ENCODE measurements around the gene ATOH8.
A peak's percentile ranks its signal among the peaks of the same experiment; 100 is the strongest.

Gene ATOH8

DNA sequence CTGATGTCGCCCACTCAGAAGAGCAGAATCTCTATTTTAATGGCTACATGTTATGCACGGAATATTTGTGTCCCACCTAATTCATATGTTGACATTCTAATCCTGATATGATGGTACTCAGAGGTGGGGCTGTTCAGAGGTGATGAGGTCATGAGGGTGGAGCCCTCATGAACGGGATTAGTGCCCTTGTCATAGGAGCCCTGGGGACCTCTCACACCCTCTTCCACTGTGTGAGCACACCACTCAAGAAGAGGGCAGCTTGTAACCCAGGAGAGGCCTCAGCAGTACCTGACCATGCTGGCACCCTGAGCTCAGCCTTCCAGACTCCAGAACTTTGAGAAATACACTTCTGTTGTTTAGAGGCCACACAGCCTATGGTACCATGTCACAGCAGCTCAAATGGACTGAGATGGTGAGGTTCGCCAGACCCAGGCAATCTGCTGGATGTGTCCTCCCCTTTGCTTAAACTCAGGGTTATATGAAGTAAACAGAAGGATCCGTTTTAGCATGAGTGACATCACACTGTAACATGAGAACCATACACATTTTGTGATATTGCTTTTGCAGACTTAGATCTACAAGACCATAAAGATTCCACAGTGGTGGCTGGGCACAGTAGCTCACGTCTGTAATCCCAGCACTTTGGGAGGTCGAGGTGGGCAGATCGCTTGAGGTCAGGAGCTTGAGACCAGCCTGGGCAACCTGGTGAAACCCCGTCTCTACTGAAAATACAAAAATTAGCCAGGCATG lies 48.7 kb downstream of the ATOH8 start:
- no peak for DNase-seq (ENCODE audit: low spot score)

DNA sequence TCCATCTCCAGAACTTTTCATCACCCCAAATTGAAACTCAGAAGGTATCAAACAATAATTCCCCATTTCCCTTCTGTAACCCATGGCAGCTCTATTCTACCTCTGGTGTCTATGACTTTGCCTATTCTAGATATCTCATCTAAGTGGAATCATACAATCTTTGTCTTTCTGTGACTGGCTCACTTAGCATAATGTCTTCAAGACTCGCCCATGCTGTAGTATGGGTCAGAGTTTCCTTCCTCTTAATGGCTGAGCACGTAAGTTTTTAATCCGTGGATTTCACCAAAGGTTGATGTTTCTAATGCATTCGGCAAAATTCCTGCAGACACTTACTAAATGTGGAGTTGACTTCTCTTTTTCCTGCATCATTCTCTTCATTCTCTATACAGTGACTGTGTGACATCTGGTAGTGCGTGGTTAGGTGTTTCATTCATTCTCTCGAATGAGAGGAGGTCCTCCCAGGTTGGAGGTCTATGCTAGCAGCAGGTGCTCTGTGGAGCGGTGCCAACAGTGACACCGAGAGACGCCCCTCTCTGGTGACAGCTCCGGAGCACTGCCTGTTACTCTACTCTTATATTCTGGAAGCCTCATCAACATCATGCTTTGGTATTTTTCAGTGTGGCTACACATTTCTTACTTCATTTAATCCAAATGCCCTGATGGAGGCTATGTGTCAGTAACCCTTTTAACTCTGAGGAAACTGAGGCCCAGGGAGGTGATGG lies 50.1 kb downstream of the ATOH8 start:
- no peak for DNase-seq (ENCODE audit: low spot score)

DNA sequence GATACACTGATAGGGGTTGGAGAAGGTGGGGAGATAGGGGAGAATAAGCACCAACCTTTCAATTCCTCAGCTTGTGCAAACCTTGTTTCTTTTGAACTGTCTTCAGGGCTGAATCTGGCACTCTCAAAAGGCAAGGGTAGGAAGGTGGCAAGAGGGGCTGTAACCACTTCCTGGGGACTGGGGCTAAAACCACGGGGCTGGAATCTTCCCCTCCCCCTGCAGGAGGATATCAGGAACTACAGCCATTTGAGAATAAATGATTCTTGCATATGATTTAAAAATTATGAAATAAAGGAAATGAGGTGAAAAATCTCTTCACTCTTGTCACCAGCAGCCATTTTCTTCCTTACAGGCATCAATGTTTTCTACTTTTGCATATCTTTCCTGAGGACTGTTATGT lies 50.8 kb downstream of the ATOH8 start:
- DNase-seq (ENCODE audit: low spot score), result no peak

GRCh38 chr2:85806358-85807118 lies 52.7 kb downstream of the ATOH8 start:
- no peak for DNase-seq (ENCODE audit: low spot score)

- DNase-seq (ENCODE audit: low spot score), result no peak
These were observed 54.0 kb downstream of the ATOH8 start for GRCh38 chr2:85807756-85808155.

GRCh38 chr2:85810371-85811179 lies 56.8 kb downstream of the ATOH8 start:
- no peak for DNase-seq (ENCODE audit: low spot score)

- DNase-seq (ENCODE audit: low spot score), result no peak
These were observed 57.6 kb downstream of the ATOH8 start for GRCh38 chr2:85811180-85812093.

DNA sequence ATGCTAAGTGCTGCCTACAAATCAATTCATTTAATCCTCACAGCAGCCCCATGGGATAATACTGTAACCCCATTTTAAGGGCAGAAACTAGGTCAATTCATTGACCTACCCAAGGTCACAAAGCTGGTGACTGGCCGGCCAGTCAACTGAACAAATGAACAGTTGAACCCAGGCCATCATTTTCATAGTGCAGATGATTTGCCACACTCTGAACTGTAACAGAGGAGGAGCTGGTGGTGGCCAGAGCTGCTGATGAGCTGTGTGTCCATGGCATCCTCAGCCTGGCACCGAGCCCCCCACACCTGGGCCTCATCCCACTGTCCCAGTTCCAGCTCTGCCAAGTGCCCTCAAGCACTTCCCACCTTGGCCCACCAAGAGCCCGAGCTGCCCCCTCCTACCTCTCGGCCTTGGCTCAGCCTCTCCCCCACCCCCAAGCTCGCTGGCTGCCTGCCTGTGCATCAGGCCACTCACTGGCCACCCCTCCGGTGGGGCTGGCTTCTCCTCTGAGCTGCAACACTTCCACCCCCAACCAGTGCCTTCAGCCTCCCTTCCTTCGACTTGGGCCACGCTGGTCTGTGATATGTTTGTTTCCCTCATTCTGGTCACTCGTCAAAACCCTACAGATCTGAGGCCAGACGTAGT lies 58.4 kb downstream of the ATOH8 start:
- no peak for DNase-seq (ENCODE audit: low spot score)

GRCh38 chr2:85813211-85813981 lies 59.6 kb downstream of the ATOH8 start:
- DNase-seq (ENCODE audit: low spot score), result no peak

GRCh38 chr2:85813982-85814801 lies 60.4 kb downstream of the ATOH8 start:
- peak; percentile 92 for DNase-seq (ENCODE audit: low spot score)

GRCh38 chr2:85814802-85815550 lies 61.2 kb downstream of the ATOH8 start:
- DNase-seq (ENCODE audit: low spot score), result no peak

- DNase-seq (ENCODE audit: low spot score), result no peak
These were observed 66.2 kb downstream of the ATOH8 start for GRCh38 chr2:85819811-85820510.

DNA sequence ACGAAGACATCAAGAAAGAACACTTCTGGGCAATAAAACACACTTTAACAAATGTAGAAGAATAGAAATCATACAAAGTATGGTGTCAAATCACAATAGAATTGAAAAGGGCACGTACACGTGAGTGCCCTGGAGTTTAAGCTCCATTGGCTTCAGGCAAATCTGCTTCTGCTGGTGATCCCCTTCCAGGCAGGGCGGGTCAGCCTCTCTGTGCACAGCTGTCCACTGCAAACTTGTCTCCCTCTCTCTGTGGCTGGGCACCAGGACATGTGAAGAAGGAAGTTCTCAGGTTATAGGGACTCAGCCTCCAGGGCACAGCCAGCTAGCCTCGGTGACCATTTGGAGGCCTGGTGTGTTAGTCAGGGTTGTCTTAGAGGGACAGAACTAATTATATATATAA lies 69.0 kb downstream of the ATOH8 start:
- DNase-seq (ENCODE audit: low spot score), result no peak

- no peak for DNase-seq (ENCODE audit: low spot score)
These were observed 70.2 kb downstream of the ATOH8 start for GRCh38 chr2:85823951-85824350.

- DNase-seq (ENCODE audit: low spot score), result peak; percentile 79
These were observed 73.4 kb downstream of the ATOH8 start for GRCh38 chr2:85826990-85827878.

GRCh38 chr2:85827879-85828569 lies 74.2 kb downstream of the ATOH8 start:
- DNase-seq (ENCODE audit: low spot score), result no peak
